Skin epidermis (tissue), 12 donors: Measurements from ENCODE around the gene MACROD2.
A peak's percentile ranks its signal among the peaks of the same experiment; 100 is the strongest.
"Not testable (repeated sequence)": the region's sequence is repeated elsewhere in the genome, so short reads cannot be mapped to it uniquely, and the experiment has no call there.

Experiments used
- H3K27ac ChIP-seq, 21 experiments: fragments of 200-600 bp; sonication (generic) in 11 of 21; one replicate each; pipeline ENCODE4 v1.5.0; 2020; ENCODE audit warnings: mild to moderate bottlenecking in 3 of 21, inconsistent platforms in 2 of 21, moderate library complexity in 2 of 21
- H3K4me3 ChIP-seq, 7 experiments: fragments of 200-600 bp; sonication (generic) in 2 of 7; one replicate each; pipeline ENCODE4 v1.5.0; 2020; ENCODE audit warnings: inconsistent platforms in 2 of 7, mild to moderate bottlenecking in 2 of 7, moderate library complexity in 1 of 7

Gene MACROD2

DNA sequence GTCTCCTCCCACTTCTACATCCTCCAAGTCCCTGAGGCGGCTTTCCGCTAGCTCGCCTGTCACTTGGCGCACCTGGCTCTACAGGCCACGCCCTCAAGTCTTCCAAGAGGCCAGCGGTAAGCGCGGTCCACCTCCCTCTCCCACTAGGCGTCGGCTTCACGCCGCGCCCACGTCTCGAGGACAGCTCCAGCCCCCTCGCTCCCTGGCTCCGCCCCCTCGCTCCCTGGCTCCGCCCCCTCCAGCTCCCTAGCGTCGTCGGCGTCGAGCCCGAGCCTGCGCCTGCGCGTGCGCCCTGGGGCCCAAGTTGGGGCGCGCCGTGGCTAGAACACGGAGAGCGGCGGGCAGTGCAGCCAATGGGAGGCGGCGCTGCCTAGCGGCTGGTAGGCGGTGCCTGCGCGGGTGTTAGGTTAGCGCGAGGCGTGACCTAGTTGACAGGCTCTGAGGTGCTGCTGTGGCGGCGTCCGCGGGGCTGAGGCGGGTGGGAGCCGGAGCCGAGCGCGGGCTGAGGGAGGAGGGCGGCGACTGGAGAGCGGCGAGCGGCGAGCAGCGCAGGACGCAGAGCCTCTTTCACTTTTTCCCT is at the start of gene MACROD2:
MACROD2 (plus strand) TSS at position 431 of the 580 bp plus-strand sequence.
- Histone ChIP-seq H3K27ac (peak within 1 kb of the TSS in 13 of 21 experiments; percentile 28 to 77 (median 62)), H3K4me3 (peak within 1 kb of the TSS; percentile 51 to 72 (median 58))

DNA sequence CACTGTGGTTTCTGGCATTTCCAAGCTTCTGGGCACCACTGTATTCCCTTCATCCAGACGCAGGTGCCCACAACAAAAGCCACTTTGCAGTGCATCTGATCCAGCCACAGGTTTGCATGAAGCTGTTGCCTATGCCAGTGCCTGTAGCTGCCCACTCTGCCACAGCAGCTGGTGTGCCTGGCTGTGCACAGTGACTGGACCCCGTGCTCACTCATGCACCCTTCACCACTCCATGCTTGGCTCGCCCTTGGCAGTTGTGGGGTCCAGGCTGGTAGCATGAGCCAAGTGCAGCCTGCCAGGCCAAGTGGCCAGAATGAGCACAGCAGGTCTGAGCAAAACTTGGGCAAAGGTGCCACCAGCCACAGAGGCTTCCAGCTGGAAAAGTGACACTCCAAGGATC is 47.6 kb upstream of the MACROD2 start:
- no peak overlapping the region for H3K27ac ChIP-seq
- H3K4me3 ChIP-seq: no peak overlapping the region

DNA sequence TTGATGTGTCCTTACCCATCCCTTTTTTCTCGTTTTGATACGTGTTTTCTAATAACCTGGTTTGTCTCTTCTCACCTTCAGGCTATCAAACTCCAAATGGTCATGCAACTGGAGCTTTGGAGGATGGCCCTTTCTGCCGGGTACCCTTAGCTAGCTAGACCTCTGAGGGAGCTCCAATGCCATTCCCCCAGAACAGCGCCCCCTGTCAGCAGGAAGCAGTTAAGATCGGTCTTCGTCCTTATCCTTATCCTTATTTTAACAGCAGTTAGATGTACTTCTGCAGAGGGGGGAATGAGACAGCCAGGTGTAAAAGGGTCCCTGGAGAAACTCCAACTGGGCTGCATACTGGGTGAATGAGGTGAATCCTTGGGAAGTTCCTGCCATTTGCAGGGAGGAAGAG is 42.1 kb upstream of the MACROD2 start:
- Histone ChIP-seq H3K27ac (no peak overlapping the region), H3K4me3 (no peak overlapping the region)

DNA sequence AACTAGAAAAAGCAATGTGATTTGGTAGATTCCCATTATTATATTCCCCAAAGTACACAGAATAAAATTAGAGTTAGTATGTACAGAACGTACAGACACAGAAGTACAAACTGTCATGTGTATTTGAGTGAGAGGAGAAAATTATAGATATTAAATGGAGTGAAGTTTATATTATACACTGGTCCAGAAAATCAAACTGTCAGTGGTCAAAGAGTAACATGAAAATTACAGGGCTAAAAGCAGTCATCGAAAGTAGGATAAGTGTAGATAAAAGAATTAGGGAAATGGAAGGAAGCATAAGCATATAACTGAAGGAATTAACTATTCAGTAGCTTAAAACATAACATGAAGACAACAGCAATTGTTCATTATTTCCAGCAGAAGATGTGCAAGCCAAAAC is 35.2 kb upstream of the MACROD2 start:
- no peak overlapping the region for H3K4me3 ChIP-seq
- H3K27ac ChIP-seq: no peak overlapping the region

DNA sequence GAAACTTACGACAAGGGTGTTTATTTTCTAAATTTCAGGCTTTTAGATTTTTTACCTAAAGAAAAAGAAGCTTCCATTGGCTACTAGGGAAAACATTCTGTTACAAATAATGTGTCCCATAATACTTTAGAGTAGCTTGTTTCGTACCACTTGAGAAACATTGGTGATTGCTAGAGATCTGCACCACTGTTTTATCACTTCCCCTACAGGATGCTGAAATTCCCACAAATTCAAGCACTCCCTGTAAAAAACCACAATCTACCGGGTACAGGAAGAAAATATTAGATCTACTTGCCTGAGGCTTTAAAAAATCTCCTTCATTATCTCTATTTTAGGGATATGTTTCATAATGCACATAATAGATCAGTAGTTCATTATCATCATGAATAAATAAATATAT is 34.8 kb upstream of the MACROD2 start:
- H3K27ac ChIP-seq: no peak overlapping the region
- H3K4me3 ChIP-seq: no peak overlapping the region

DNA sequence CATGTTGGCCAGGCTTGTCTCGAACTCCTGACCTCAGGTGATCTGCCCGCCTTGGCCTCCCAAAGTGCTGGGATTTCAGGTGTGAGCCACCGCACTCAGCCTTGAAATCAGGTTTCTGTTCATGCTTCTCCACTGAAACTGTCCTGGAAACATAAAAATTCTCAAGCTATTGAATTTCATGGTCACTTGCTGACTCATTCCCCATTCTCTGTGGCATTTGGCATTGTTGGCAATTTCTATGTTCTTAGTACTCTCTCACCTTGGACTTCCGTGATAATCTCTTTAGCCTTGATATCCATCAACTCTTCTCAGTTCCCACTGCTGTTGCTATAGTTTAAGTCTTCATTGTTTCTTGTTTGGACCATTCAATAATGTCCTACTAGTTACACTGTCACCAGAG is 11.1 kb upstream of the MACROD2 start:
- H3K27ac ChIP-seq: no peak overlapping the region

DNA sequence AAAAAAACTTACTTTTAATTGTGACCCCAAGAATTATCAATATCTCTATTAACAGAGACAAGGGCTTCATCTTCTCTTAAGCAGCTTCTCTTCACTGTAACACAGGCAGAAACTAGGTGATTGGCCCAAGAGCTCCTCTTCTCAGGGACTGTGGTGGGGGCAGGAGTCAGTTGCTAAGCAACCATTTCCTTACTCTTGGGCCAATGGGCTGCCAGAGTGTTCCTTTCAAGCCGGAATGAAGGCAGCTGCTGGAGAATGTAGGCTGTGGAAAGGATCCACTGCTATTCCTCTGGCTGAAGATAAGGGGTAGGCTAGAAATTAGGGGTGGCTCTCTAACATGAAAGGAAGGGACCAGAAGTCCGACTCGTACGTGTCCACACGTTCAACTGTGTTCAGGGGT is 4.9 kb upstream of the MACROD2 start, which contains the start of gene SEL1L2:
SEL1L2 (minus strand) TSS at position 150 of the 400 bp plus-strand sequence; CDS start at position 70, 80 bp downstream.
- Histone ChIP-seq H3K4me3 (no peak within 1 kb of the TSS), H3K27ac (no peak within 1 kb of the TSS)

More for the DNA sequence above, 11.1 kb upstream of the MACROD2 start:
- H3K4me3 ChIP-seq: no peak overlapping the region

DNA sequence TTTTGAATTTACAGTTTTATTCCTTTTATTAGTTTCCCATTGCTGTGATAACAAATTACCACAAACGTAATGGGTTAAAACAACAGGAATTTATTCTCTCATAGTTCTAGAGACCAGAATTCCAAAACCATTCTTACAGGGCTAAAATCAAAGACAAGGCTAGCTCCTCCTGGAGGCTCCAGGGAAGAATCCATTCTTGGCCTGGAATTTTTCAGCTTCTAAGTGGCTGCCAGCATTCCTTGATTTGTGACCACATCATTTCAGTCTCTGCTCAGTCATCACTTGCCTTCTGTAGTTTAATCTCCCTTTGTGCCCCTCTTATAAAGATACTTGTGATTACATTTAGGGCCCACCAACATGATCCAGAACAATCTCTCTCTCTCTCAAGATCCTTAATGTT is 4.0 kb upstream of the MACROD2 start:
- no peak overlapping the region for H3K27ac ChIP-seq
- H3K4me3 ChIP-seq: no peak overlapping the region

DNA sequence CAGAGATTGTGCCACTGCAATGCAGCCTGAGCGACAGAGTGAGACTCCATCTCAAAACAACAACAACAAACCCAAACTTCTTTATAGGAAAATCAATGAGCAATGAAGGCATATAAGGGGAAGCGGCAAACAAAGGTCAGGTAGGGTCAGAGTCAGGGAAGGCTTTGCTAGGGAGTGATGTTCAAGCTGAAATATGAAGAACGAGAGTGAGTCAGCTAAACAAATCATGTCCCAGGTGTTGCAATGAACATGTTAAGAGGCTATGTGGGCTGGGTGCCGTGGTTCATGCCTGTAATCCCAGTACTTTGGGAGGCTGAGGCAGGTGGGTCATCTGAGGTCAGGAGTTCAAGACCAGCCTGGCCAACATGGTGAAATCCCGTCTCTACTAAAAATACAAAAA is 3.4 kb upstream of the MACROD2 start:
- H3K4me3 ChIP-seq, H3K27ac ChIP-seq: not testable (repeated sequence)

DNA sequence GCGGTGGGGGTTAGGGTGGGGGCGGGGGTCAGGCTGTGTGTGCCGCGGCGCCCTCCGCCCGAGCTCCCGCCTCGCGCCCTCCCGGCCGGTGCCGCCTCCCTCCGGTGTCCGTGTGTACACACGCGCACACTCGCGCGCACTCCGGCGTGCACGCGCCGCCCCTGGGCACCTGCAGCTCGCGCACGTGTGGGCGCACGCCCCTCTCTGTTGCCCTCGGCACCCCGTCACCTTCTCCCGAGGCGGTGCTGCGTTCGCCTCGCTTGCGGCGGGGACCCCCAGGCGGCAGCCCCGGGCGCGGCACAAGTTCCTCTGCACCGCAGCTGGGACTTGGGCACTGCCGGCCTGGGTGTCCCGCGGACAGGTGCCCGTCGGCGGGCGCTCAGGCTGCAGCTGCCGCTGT is 525 bp downstream of the MACROD2 start:
- Histone ChIP-seq H3K4me3 (peak overlapping the region; percentile 51 to 72 (median 58)), H3K27ac (peak overlapping the region in 13 of 21 experiments; percentile 28 to 77 (median 62))

DNA sequence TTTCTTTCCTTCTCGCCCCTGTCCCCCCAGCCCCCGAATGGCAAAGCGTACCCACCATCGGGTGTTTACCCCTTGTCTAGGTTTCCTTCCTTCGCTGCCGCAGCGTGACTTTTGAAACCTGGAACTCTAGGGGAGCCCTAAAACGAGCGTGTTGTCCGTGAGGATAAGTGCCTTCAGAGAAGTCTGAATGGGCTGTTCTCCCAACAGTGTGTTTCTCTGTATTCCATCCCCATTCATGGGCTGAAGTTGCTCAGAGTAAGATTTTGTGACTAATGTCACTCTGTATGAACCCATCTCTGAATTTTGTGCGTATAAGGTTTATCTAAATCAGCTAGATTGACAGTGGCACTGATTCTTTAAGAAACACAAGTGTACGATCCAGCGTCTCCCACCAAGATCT is 949 bp downstream of the MACROD2 start:
- H3K4me3 ChIP-seq: peak overlapping the region; percentile 51 to 72 (median 58)
- peak overlapping the region in 6 of 21 experiments; percentile 62 to 77 (median 70) for H3K27ac ChIP-seq

DNA sequence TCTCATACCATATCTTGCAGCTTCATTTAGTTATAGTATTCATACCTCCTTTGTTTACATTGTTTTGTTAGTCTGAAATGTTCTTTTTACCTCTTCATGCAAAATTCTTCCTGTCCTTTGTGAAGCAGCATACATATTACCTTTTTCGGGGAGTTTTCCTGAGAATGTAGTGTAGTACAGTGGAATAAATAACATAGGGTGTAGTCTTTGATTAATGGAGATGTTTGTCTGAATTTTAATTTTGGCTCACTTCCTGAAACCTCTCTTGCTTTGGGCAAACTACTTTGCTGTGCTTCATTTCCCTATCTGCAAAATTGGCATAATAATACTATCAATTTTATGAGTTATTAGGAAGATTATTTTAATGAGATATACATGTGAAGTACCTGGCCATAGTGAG is 5.6 kb downstream of the MACROD2 start:
- no peak overlapping the region for H3K4me3 ChIP-seq
- H3K27ac ChIP-seq: no peak overlapping the region

DNA sequence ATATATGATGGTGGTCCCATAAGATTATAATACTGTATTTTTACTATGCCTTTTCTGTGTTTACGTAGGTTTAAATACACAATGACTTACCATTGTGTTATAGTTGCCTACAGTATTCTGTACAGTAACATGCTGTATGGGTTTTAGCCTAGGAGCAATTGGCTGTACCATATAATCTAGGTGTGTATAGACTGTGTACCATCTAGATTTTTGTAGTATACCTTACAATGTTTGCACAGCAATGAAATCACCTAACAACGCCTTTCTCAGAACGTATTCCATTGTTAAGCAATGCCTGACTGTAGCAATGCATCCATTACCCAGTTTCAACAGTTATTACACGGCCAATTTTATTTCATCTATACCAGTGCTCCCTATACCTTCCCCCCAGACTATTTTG is 10.7 kb downstream of the MACROD2 start:
- Histone ChIP-seq H3K4me3 (no peak overlapping the region), H3K27ac (no peak overlapping the region)

DNA sequence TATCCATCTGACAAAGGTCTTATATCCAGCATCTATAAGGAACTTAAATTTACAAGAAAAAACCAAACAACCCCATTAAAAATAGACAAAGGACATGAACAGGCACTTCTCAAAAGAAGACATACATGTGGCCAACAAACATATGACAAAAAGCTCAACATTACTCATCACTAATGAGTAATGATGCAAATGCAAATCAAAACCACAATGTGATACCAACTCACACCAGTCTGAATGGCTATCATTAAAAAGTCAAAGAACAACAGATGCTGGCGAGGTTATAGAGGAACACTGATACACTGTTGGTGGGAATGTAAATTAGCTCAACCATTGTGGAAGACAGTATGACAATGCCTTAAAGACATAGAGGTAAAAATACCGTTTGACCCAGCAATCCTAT is 13.9 kb downstream of the MACROD2 start:
- no peak overlapping the region for H3K27ac ChIP-seq
- H3K4me3 ChIP-seq: no peak overlapping the region

DNA sequence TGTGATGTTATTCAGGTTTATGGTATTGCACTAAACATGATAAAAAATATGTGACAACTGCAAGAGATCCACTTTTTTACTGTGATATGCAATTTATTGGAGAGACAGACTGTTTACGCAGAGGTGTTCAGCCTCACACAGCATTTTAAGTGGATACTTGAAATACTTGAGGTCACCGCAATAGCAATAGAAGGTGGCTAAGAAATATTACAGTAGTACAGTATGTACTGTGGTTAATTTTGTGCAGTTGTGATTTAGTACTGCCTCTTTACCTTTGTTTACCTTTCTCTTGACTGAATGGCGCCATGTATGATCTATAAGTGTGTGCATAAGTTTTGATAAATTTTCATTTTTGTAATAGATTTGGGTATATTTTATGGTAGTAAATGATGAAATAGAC is 17.4 kb downstream of the MACROD2 start:
- Histone ChIP-seq H3K4me3 (no peak overlapping the region), H3K27ac (no peak overlapping the region)

DNA sequence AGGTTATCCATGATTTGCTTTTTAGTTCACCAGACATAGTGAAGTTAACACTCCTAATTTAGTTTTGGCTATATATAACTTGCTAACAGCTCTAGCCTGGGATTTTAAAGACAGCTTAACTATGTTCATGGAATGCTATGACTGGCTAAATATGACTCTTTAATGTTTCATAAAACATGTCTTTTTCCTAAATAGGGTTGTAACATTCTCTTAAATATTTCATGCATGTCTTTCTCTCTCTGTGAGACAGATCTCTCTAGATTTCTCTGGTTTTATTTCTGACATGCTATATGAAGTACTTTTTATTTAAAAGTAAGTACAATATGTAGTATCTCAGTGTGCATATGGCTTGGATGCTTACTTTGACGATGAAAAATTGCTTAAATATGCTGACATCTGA is 35.7 kb downstream of the MACROD2 start:
- H3K4me3 ChIP-seq: no peak overlapping the region
- H3K27ac ChIP-seq: no peak overlapping the region

DNA sequence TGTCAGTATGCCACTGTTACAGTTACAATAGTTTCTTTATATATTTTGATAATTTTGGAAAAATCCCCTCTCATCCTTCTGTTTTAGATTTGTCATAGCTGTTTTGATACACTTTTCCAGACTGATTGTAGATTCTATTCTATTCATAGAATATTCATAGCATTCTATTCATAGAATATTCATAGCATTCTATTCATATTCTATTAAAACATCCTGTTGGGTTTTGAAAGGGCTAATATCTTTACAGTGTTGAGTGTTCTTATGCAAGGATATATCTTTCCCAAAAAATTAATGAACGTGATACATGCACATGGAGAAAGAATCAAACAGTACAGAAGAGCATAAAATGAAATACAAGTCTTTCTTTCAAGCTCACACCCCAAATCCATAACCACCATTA is 38.0 kb downstream of the MACROD2 start:
- Histone ChIP-seq H3K27ac (no peak overlapping the region), H3K4me3 (no peak overlapping the region)

DNA sequence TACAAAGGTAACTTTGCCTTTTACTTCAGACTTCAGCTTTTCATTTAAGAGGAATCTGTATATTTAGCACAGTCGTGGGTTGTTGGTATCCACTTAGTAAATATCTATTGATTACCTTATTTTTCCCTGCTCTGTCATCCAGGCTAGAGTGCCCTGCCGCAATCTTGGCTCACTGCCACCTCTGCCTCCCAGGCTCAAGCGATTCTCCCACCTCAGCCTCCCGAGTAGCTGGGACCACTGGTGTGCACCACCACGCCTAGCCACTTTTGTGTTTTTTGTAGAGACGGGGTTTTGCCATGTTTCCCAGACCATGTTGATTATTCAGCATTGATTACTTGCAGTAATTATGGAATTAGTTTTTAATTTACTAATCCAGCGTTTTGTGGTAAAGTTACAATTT is 41.3 kb downstream of the MACROD2 start:
- no peak overlapping the region for H3K4me3 ChIP-seq

DNA sequence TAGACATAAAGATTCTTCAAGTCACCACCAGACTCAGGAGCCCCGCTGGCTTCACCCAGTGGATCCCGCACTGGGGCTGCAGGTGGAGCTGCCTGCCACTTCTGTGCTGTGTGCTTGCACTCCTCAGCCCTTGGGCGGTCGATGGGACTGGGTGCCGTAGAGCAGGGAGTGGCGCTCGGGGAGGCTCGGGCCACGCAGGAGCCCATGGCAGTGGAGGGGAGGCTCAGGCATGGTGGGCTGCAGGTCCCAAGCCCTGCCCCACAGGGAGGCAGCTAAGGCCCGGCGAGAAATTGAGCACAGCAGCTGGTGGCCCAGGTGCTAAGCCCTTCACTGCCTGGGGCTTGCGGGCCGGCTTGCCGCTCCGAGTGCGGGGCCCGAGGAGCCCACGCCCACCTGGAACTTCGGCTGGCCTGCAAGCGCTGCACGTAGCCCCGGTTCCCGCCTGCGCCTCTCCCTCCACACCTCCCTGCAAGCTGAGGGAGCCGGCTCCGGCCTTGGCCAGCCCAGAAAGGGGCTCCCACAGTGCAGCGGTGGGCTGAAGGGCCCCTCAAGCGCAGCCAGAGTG is 49.5 kb downstream of the MACROD2 start:
- not testable (repeated sequence) for H3K27ac ChIP-seq, H3K4me3 ChIP-seq

More for the DNA sequence above, 41.3 kb downstream of the MACROD2 start:
- H3K27ac ChIP-seq: no peak overlapping the region

DNA sequence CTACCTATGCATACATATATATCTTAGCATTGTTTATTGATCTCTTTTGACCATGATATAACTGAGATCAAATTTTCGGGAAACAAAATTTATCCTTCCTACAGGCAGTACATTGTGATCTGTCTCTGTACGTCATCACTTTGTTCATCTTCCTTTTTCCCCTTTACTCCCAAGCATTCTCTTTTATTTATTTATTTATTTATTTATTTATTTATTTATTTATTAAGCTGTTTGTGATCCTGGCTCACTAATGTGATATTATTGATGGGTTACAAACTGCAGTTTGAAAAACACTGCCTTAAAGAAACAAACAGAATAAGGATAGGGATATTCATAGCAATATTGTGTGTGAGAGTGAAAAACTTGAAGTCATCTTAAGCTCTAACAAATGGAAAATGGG is 51.2 kb downstream of the MACROD2 start:
- H3K27ac ChIP-seq: no peak overlapping the region
- no peak overlapping the region for H3K4me3 ChIP-seq

DNA sequence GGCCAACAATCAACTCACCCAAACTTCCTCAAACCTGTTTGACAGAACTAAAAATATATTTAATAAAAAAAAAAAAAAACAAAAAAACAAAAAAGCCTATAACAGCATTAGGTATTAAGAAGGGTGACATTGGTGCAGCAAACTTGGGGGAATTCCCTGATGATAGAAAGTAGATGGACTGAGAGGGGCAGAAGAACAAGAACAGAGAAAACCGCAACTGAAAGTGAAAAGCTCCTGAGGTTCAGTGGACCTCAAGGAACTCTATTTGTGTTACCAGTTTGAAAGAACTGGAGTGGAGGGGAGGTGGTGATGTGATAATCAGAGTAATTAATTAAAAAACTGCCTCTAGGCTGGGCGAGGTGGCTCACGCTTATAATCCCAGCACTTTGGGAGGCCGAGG is 53.8 kb downstream of the MACROD2 start:
- H3K4me3 ChIP-seq: no peak overlapping the region
- no peak overlapping the region for H3K27ac ChIP-seq

DNA sequence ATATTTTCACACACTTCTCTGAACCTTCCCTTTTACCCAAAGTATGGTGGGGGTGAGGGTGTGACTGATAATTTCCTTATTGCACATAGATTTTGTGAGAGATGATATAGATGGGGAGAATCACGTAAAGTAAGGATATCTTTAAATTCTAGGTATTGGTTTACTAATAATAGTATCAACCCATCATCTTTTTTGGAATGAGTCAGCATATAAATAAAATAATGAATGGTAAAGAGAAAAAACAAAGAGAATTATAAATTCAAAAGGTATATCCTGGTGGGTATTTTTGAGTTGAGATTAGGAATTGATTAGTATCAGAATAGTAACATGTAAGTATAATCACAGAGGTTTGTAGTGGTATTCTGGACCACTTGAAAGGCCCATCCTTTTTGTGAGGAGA is 56.1 kb downstream of the MACROD2 start:
- H3K4me3 ChIP-seq: no peak overlapping the region
- no peak overlapping the region for H3K27ac ChIP-seq
